IMR-90 (cell line): Measurements from ENCODE around the gene OLFML1. TPM values are rescaled to one million over a fixed set of nuclear protein-coding genes. Genes with fewer than 3 reads are reported as not detected.

Experiments
- ATAC-seq: fragments of 200-7000 bp; cut with Tn5 transposase; 2 replicates; pipeline ENCODE4 v1.9.1; 2020; ENCODE audit warnings: low read depth, mild to moderate bottlenecking, moderate library complexity
- BruUV-seq: library from RNA; stranded (reverse); fragments of 400-500 nt; replicated peaks from 2 replicates; lab custom pipeline; 2021; lab: Mats Ljungman, UMichigan
- CTCF ChIA-PET: fragments of 300-600 bp; formaldehyde crosslinking; extraction: SDS; loops from one replicate; lab custom pipeline; 2021; ENCODE audit warnings: antibody characterized with exemption; lab: Yijun Ruan, JAX
- POLR2A ChIA-PET: fragments of 300-600 bp; sonication (Branson Sonifier 250); formaldehyde crosslinking; loops from one replicate; lab custom pipeline; 2022; ENCODE audit warnings: antibody characterized with exemption; ENCODE audit not compliant: unreplicated experiment; lab: Charles Lee
- DNase-seq: peaks from one replicate; pipeline ENCODE4 v3.0.0; 2013
- H2AFZ ChIP-seq: replicated peaks from 2 replicates; pipeline ENCODE3; 2013; ENCODE audit warnings: low read length, mild to moderate bottlenecking; ENCODE audit not compliant: poor library complexity
- H2AK5ac ChIP-seq: 2 replicates; pipeline ENCODE4 v1.6.1; 2013; ENCODE audit warnings: low read depth, low read length, inconsistent platforms
- H2AK9ac ChIP-seq: replicated peaks from 2 replicates; pipeline ENCODE3; 2013; ENCODE audit warnings: mild to moderate bottlenecking, low read depth, low read length, moderate library complexity; ENCODE audit not compliant: poor library complexity
- H2BK120ac ChIP-seq: 2 replicates; pipeline ENCODE4 v1.6.1; 2013; ENCODE audit warnings: low read depth, low read length, inconsistent platforms
- H2BK15ac ChIP-seq: 3 replicates; pipeline ENCODE4 v1.6.1; 2013; ENCODE audit warnings: low read depth, low read length, inconsistent platforms
- H2BK20ac ChIP-seq: 2 replicates; pipeline ENCODE4 v1.6.1; 2013; ENCODE audit warnings: low read depth, mild to moderate bottlenecking, inconsistent platforms, low read length, moderate library complexity
- H2BK5ac ChIP-seq: 2 replicates; pipeline ENCODE4 v1.6.1; 2013; ENCODE audit warnings: mild to moderate bottlenecking, low read depth, low read length, inconsistent platforms; ENCODE audit not compliant: poor library complexity, severe bottlenecking
- H3K14ac ChIP-seq: replicated peaks from 2 replicates; pipeline ENCODE4 v1.6.1; 2013; ENCODE audit warnings: low read depth, low read length, inconsistent platforms
- H3K18ac ChIP-seq: 2 replicates; pipeline ENCODE4 v1.6.1; 2013; ENCODE audit warnings: low read depth, low read length, control low read depth
- H3K23ac ChIP-seq: 2 replicates; pipeline ENCODE4 v1.6.1; 2013; ENCODE audit warnings: low read depth, low read length, inconsistent platforms
- H3K27ac ChIP-seq: 2 replicates; pipeline ENCODE4 v1.5.1; 2013; ENCODE audit warnings: mild to moderate bottlenecking, control low read depth, low read length; ENCODE audit not compliant: insufficient read depth
- H3K27me3 ChIP-seq: 2 replicates; pipeline ENCODE4 v1.6.1; 2013; ENCODE audit warnings: low read length; ENCODE audit not compliant: control insufficient read depth, insufficient read depth
- H3K36me3 ChIP-seq: 2 replicates; pipeline ENCODE4 v1.6.1; 2013; ENCODE audit warnings: low read length, mixed read lengths; ENCODE audit not compliant: control insufficient read depth, insufficient read depth
- H3K4ac ChIP-seq: 2 replicates; pipeline ENCODE4 v1.6.1; 2013; ENCODE audit warnings: low read depth, low read length, inconsistent platforms
- H3K4me1 ChIP-seq: 2 replicates; pipeline ENCODE4 v1.6.1; 2013; ENCODE audit warnings: low read length, mixed read lengths; ENCODE audit not compliant: control insufficient read depth, insufficient read depth
- H3K4me2 ChIP-seq: 2 replicates; pipeline ENCODE4 v1.6.1; 2013; ENCODE audit warnings: low read depth, mild to moderate bottlenecking, control low read depth, low read length, moderate library complexity
- H3K4me3 ChIP-seq: 2 replicates; pipeline ENCODE4 v1.5.1; 2013; ENCODE audit warnings: low read depth, mild to moderate bottlenecking, control low read depth, low read length, moderate library complexity; ENCODE audit not compliant: insufficient read depth
- H3K56ac ChIP-seq: 2 replicates; pipeline ENCODE4 v1.6.1; 2013; ENCODE audit warnings: low read length, inconsistent platforms; ENCODE audit not compliant: insufficient read depth; ENCODE audit errors: extremely low read depth
- H3K79me1 ChIP-seq, 2 experiments: 2 replicates each; pipeline ENCODE4 v1.6.1; 2013; ENCODE audit warnings: low read length in 2 of 2, inconsistent platforms in 1 of 2, low read depth in 1 of 2
- H3K9ac ChIP-seq: 2 replicates; pipeline ENCODE4 v1.6.1; 2013; ENCODE audit warnings: low read depth, low read length, control low read depth
- H3K9me1 ChIP-seq: 2 replicates; pipeline ENCODE4 v1.6.1; 2013; ENCODE audit warnings: low read length, inconsistent platforms; ENCODE audit not compliant: insufficient read depth
- H3K9me3 ChIP-seq: 2 replicates; pipeline ENCODE4 v1.6.1; 2013; ENCODE audit warnings: low read length; ENCODE audit not compliant: control insufficient read depth, insufficient read depth
- H4K20me1 ChIP-seq: 2 replicates; pipeline ENCODE4 v1.6.1; 2013; ENCODE audit warnings: low read length, inconsistent platforms; ENCODE audit not compliant: insufficient read depth
- H4K5ac ChIP-seq: 2 replicates; pipeline ENCODE4 v1.6.1; 2013; ENCODE audit warnings: mild to moderate bottlenecking, low read depth, low read length, control low read depth
- H4K8ac ChIP-seq, 2 experiments: 2 replicates each; pipeline ENCODE4 v1.6.1; 2013; ENCODE audit warnings: low read depth in 2 of 2, low read length in 2 of 2, control low read depth in 1 of 2, inconsistent platforms in 1 of 2
- H4K91ac ChIP-seq: 2 replicates; pipeline ENCODE4 v1.6.1; 2013; ENCODE audit warnings: low read depth, low read length, inconsistent platforms; ENCODE audit not compliant: insufficient read depth
- BHLHE40 ChIP-seq: fragments of 150-350 bp; IDR thresholded peaks from 2 replicates; pipeline ENCODE4 v1.6.1; 2016; ENCODE audit warnings: mild to moderate bottlenecking, low read depth, low read length
- CTCF ChIP-seq: conservative IDR thresholded peaks from 2 replicates; pipeline ENCODE4 v1.5.1; 2012; ENCODE audit warnings: mild to moderate bottlenecking, low read depth, low read length, improper control_type of control experiment
- MAFK ChIP-seq: IDR thresholded peaks from 2 replicates; pipeline ENCODE4 v1.6.1; 2012; ENCODE audit warnings: low read depth, low read length, improper control_type of control experiment
- MAZ ChIP-seq: IDR thresholded peaks from 2 replicates; pipeline ENCODE4 v1.6.1; 2012; ENCODE audit warnings: low read depth, mild to moderate bottlenecking, low read length, improper control_type of control experiment, moderate library complexity, borderline replicate concordance
- MXI1 ChIP-seq: IDR thresholded peaks from 2 replicates; pipeline ENCODE4 v1.6.1; 2012; ENCODE audit warnings: low read depth, mild to moderate bottlenecking, low read length, moderate library complexity, borderline replicate concordance
- RAD21 ChIP-seq: IDR thresholded peaks from 2 replicates; pipeline ENCODE4 v1.6.1; 2012; ENCODE audit warnings: low read length, improper control_type of control experiment
- RCOR1 ChIP-seq: IDR thresholded peaks from 2 replicates; pipeline ENCODE4 v1.6.1; 2012; ENCODE audit warnings: mild to moderate bottlenecking, low read length, improper control_type of control experiment; ENCODE audit not compliant: insufficient replicate concordance
- SMC3 ChIP-seq: fragments of 150-350 bp; IDR thresholded peaks from 2 replicates; pipeline ENCODE4 v1.6.1; 2016; ENCODE audit warnings: low read depth, mild to moderate bottlenecking, antibody characterized with exemption, low read length, moderate library complexity
- USF2 ChIP-seq: fragments of 150-350 bp; IDR thresholded peaks from 2 replicates; pipeline ENCODE4 v1.6.1; 2017; ENCODE audit warnings: mild to moderate bottlenecking, antibody characterized with exemption, low read length, low read depth
- WGBS, 2 experiments: methylation state at CpG; one replicate each; pipeline versions ENCODE4 v1.1.5 to v1.1.7; 2013; ENCODE audit warnings: missing lambda C conversion rate in 2 of 2; ENCODE audit not compliant: insufficient read length in 1 of 2; ENCODE audit errors: extremely low coverage in 2 of 2; 5-methylcytosine and 5-hydroxymethylcytosine counted together
- dilution Hi-C: fragments of 300-500 bp; cut with HindIII; formaldehyde crosslinking; loops from one replicate; pipeline ENCODE4 v1.14.3; 2018; ENCODE audit warnings: low sequenced_read_pairs; ENCODE audit not compliant: unreplicated experiment
- in situ Hi-C: fragments of 300-500 bp; cut with MboI; formaldehyde crosslinking; loops from 3 replicates; pipeline ENCODE4 v1.14.3; 2019; ENCODE audit warnings: low sequenced_read_pairs, inconsistent platforms, mixed read lengths
- intact Hi-C: fragments of 100-400 bp; cut with micrococcal nuclease; formaldehyde crosslinking; loops from 2 replicates; pipeline ENCODE4 v1.10.0; 2022
- polyA plus RNA-seq, 3 experiments: library from polyadenylated mRNA; depleted of rRNA; stranded (reverse); fragments of >200 nt; gene quantifications; 2 replicates each; pipeline ENCODE4 v1.2.3, GENCODE V29; 2012; ENCODE audit warnings: low replicate concordance in 1 of 3
- total RNA-seq: library from RNA; depleted of rRNA; stranded (reverse); fragments of >200 nt; gene quantifications from 2 replicates; pipeline ENCODE4 v1.2.3, GENCODE V29; 2012

OLFML1 gene
- total and polyA plus RNA-seq, 2 of the 4 experiments (the other 2 are of a cell fraction): 0.10 to 0.18 TPM

- no peak overlapping the region for H3K56ac ChIP-seq
- H2AFZ ChIP-seq: no peak overlapping the region
- BruUV-seq: no TSS peak
- H2BK20ac ChIP-seq: no peak overlapping the region
- peaks cover 3% of the 10 kb centered on the region for H3K4me1 ChIP-seq
- no peaks in the 10 kb centered on the region for H4K20me1 ChIP-seq
- no peak for TF ChIP-seq SMC3
- TF ChIP-seq RAD21: no peak
- TF ChIP-seq CTCF: no peak
- no peak for TF ChIP-seq MAFK
- TF ChIP-seq USF2: no peak
- TF ChIP-seq MXI1: no peak
- no peak for TF ChIP-seq RCOR1
- no peak for TF ChIP-seq MAZ
- TF ChIP-seq BHLHE40: no peak
- H4K5ac ChIP-seq: no peak overlapping the region
- no peak overlapping the region for H3K9ac ChIP-seq
- H3K4me3 ChIP-seq: no peak overlapping the region
- ChIA-PET CTCF (no interaction called here), POLR2A (no interaction called here)
- no peak for DNase-seq
- WGBS, 2 experiments: 49% methylated on average over 4 of the region's 7 CpGs; no CpG with 5 or more reads in 1 of the 2 experiments
- no peak overlapping the region for H2BK15ac ChIP-seq
- H3K79me1 ChIP-seq: no peaks in the 10 kb centered on the region
- H3K23ac ChIP-seq: no peak overlapping the region
- no peak overlapping the region for H2BK120ac ChIP-seq
- H2AK5ac ChIP-seq: no peak overlapping the region
- H3K14ac ChIP-seq: no peak overlapping the region
- in situ Hi-C loops: no loop called here
- H4K8ac ChIP-seq: no peak overlapping the region
- no peaks in the 10 kb centered on the region for H3K36me3 ChIP-seq
- no peak overlapping the region for H4K91ac ChIP-seq
- H3K27ac ChIP-seq: no peak overlapping the region
- intact Hi-C loops: no loop called here
- no peak overlapping the region for H2AK9ac ChIP-seq
- ATAC-seq: no peak
- H3K4me2 ChIP-seq: no peak overlapping the region
- no peak overlapping the region for H2BK5ac ChIP-seq
- no peak overlapping the region for H3K18ac ChIP-seq
- H3K9me1 ChIP-seq: no peaks in the 10 kb centered on the region; the same call in 1 of the 2 replicates
- no peaks in the 10 kb centered on the region for H3K9me3 ChIP-seq
- H3K27me3 ChIP-seq: peaks cover 2% of the 10 kb centered on the region; the same call in 1 of the 2 replicates
- dilution Hi-C loops: no loop called here
- H3K4ac ChIP-seq: no peak overlapping the region
Observed at GRCh38 chr11:7548659-7549274, 63.5 kb downstream of the OLFML1 start.
